HG03460 (cell line): ENCODE measurements around the gene PMEL.

ENCODE experiments used
- ATAC-seq: cut with Tn5 transposase; IDR thresholded peaks from one replicate; pipeline ENCODE4 v1.9.1; 2021; ENCODE audit not compliant: unreplicated experiment

PMEL gene

DNA sequence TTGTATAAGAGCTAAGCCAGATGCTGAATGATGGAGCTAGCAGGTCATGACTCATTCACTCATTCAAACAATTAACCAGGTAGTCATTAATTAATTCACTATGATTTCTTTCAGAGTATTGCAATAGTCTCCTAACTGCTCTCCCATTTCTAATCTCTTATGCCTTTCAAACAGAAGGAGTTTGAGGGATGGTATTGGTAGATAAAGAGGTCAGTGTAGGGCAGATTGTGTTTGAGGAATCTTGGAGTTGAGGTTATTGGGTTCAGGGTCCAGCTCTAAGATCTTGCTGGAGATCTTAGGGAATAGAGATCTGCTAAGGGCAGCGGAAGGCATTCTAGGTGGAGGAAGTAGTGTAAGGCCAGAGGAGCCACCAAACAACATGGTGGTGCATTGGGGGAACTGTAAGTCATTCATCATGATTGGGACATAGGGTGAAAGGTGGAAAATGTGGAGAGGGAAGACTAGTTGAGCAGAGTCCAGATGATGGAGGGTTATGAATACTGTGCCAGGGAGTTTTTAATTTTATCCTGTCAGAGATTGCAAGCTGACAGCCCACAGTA lies 23.2 kb downstream of the PMEL start:
- ATAC-seq = no peak

DNA sequence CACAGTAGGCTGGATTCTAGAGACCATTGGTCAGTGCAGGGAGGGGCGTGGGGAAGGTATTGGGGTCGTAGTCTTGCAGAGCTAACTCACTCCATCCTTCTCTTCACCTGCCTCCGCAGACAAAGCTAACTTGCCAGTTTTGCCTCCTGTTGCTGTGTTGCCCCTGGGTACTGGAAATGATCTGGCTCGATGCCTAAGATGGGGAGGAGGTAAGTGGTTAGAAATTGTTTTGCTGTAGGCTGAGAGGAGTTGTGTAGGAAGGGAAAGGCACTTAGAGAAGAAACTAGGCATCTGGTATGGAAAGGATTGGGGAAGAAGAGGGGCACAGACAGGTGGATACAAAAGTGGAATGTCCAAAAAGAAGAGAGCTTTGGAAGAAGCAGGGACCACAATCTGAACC lies 23.8 kb downstream of the PMEL start:
- ATAC-seq = no peak

DNA sequence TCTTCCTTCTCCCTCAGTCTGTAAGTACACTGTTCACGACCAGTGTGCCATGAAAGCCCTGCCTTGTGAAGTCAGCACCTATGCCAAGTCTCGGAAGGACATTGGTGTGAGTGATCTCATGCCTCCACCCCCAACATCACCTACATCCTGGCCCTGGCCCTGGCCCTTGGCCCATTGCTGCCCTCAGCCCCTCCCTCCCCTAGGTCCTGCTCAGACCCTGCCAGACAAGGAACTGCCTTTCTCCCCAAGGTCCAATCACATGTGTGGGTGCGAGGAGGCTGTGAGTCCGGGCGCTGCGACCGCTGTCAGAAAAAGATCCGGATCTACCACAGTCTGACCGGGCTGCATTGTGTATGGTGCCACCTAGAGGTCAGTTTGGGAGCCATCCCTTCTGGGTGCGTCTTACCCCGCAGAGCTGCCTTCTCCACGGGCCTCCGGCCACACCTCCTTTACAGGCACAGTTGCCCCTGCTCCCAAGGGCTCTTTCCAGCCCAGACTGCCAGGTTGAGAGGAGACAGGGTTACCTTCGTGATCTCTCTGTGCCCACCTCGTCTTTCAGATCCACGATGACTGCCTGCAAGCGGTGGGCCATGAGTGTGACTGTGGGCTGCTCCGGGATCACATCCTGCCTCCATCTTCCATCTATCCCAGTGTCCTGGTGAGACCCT lies 25.6 kb downstream of the PMEL start:
- peak; percentile 97 for ATAC-seq

DNA sequence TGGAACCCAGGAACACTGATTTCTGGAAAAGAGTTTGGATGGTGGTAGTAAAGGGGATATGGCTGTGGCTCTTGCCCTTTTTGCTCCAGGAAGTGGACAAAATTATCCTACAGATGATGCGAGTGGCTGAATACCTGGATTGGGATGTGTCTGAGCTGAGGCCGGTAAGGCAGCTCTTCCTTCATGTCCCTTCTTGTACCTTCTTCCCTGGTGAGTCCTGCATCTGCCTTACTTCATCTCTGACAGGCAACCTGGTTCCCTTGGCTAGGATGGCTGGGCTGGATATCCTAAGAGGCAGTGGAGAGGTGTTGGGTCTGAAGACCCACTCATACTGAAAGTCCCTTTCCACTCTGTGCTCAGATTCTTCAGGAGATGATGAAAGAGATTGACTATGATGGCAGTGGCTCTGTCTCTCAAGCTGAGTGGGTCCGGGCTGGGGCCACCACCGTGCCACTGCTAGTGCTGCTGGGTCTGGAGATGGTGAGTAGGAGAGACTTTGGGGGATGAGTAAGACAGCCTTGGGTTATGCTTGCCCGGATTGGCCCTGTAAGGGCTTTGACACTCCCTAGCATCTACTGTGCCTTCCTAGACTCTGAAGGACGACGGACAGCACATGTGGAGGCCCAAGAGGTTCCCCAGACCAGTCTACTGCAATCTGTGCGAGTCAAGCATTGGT lies 26.9 kb downstream of the PMEL start:
- ATAC-seq = no peak

DNA sequence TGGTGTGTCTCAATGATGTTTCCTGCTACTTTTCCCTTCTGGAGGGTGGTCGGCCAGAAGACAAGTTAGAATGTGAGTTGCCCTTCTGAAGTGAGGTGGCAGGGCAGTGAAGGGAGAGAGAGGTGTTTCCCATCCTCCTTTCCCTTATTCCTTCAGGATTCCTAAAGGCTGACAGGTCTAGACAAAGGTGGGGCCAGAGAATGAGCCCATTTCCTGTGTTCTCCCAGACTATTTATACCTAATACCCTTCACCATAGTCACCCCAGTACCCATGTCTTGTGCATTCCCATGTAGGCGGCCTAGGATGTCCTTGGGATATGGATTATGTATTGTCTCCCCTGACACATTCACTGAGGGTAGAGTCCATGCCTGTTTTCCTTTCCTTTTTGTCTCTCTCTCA lies 27.9 kb downstream of the PMEL start:
- ATAC-seq = no peak

DNA sequence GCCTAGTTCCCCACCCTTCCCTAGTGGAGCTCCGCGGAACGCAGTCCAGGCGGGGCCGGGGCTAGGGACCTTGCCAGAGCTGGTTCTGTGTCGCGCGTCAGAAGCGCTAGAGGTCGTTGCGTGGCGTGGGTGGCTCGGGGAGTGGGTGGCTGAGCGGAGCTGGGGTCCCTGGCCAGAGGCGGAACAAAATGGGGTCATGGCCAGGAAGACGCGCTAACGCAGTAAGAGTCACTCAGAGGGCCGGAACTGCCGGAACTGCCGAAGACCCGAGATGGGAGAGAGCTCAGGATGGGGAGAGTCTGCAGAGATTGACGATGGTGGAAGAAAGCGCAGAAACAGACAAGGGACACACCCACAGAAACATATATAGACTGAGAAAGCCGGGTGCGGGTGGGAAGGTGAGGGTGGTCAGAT lies 30.1 kb downstream of the PMEL start:
- no peak for ATAC-seq

DNA sequence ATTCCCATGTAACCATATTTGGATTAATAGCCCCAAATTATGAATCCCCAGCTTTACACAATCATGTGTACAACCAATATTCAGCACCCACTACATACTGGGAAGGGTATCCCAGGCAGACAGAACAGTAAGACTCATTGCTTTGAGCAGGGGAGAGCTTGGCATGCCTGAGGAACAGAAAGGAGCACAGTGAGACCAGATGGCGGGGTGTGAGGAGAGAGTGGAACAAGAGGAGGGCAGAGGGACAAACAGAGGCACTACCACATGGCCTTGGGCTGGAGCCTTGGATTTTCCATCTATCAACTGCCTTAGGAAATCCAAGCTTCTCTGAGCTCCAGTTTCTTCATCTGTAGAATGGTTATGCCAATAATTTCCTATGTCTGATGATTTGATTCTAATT lies 31.1 kb downstream of the PMEL start:
- ATAC-seq = no peak

DNA sequence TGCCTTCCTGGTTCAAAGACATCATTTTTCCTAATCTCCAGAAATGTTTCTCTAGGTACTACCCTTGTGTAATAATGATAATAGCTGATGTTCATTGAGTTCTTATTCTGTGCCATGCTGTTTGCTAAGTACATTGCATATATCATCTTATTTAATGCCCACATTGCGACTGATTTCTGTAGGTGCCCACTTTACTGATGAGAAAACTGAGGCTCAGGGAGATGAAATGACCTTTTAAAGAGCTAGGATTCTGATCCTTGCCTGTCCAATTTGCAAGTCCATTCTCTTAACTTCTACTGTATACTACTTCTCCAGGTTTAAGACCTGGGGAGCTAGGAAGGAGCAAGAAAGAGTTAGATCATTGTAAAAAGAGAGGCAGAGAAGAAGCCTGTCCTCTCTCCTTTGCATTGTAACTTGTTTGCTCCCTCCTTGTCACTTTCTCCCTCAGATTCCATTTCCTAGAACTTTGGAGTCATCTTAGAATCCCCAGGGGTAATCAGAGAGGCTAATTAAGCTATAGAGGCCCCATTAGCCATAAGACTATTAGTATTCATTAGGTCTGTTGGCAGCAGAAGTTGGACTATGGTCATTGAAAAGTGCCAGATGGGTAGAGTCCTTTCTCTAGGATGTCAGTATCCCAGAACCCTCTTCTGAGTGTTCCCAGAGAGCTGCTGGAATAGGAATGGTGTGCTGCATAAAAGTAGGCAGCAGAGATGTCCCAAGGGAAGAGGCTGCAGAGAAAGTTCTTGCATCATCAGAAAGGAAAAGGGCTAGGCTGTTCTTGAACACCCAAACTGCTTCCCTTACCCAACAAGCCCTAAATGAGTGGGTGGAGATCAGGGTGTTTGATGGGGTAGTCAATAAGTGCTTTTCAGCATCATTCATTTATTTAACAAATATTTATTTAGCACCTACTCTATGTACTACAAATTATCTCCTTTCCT lies 31.8 kb downstream of the PMEL start:
- ATAC-seq = no peak

DNA sequence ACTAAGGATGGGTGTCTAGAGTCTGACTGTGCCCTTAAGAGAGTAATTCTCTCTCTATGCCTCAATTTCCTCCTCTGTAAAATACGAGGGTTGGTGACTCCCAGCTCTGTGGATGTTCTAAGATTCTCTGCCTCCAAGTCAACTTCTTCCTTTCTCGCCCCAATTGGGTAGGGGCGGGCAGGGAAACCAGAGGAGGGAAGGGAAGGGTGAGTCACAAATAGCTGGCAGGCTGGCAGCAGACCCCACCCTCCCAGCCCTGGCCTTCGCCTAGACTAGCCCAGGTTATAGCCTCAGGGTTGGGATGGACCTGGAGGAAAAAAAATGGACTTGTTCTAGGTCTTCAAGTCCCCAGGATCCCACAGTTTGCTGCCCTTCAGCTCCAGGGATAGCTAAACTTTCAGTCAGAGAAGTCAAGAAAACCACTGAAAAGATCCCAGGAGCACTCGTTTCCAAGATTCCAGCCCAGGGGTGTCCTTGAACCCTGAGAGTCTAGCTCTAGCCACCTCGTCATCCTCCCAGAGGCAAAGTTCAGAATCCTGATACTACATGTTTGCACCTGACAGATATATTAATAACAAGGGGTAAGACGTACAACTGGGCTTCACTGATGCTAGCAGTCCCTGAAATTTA lies 32.6 kb downstream of the PMEL start:
- ATAC-seq = no peak

DNA sequence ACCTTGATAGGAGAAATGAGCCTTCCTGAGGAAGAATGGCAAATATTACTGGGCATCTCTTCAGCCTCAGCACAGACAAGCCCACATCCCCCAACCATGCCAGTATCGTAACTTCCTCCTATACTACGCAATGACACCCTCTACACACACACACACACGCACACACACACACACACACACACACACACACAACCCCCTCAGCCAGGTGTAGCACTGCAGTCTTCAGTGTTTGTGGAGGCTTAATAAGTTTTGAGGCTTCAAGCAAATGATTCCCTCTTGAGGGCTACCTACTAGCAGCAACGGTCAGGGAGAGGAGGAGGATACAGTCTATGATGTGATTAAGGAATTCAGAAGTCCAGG lies 33.3 kb downstream of the PMEL start:
- ATAC-seq = no peak

DNA sequence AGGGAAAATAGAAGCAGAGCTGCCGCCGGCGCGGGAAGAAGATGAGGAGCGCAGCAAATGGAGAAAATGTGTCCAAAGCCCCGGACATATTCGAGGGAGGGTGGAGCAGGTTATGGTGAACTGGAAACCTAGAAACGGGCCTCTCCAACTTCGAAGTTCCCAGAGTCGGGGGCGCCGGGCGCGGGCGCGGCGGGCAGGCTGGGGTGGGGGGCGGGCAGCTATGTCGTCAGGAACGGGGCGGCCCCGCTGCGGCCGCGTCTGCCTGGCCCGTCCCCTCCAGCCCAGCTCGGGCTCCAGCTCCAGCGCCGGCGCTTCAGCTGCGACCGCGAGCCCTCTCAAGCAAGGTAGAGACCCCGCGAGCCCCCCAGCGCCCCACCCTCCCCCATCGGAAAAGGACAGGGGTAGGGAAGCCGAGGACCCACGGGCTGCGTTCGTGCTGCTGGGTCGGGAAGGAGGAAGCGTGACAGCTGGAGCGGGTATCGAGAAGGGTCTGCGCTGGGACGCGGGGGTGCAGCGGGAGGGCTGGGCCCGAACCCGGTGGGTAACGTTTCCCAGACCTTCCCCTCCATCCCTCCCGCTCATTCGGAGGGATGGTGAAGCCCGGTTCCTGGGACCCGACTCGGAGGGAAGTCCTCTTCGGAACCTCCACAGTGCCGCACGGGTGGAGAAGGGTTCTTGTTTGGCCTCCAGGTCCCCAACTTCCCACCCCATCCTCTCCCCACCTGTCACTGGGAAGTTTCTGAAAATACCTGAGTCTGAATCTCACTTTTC lies 33.9 kb downstream of the PMEL start:
- ATAC-seq = no peak

DNA sequence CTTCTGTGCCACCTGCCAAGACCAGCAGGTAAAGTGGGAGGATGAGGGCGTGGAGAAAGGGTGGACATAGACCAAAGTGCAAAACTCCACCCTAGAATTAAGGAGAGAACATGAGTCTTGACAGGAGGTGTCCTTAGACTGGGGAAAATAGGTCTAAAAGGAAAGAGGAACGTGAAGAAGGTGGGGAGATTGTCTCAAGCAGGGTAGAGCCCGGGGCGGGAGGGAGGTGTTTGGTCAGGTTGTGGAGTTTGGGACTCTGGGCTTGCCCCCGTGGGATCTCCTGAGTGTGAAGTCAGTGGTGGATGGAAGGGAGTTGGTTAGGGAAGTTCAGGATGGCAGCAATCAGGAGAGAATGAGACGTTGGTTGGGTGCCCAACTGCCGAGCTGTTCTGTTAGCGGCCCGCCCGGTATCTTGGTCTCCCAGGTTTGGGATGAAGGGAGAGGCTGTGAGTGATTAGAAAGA lies 34.5 kb downstream of the PMEL start:
- ATAC-seq = no peak

DNA sequence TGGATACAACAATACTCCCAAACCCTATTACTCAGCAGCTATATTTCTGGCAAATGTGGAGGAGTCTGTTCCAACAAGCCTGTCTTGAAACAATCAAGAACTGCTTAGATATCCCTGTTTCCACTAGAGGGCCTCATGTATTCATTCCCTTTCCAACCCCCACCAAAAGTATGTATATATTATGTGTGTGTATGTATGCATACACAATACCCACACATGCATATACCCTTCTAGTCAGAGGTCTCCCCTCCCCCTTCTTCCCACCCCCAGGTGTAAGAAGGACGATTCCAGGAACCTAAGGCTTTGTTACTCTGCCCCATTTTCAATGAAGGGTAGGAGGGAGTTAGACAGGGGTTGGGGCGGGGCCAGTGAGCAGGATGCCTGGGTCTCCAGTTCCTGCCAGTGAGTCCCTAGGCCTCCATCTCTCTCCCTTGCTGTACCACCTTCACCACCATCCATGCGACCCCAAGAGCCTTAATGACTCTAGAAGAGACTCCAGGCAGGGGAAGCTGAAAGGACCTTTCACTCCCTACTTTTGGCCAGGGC lies 35.0 kb downstream of the PMEL start, which contains the start of gene DGKA:
Gene DGKA, plus strand, starts transcription at position 392 of the 546 bp plus-strand sequence. CDS start 5,342 bp downstream, outside the sequence.
- ATAC-seq = no peak

DNA sequence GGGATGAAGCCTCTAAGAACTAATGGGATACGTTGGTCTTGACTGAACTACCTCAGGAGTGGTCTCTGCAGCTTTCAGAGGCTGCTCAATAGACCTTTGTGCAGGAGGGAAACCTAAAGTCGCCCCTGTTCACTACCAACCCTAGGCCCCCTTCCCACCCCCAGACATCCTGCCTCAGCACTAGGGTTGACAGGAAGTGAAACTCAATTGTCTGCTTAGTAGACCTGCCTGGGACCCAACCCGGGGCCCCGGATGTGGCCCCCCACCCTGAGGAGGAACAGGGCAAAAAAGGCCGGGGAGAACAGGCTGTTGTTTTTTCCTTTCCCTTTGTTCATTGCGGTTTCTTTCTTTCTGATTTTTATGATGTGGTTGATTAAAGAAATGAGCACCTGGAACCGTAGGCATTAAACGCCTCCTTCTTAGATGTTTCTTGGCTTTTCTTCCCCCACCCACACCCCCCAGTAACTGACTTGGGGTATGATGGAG lies 36.5 kb downstream of the PMEL start:
- ATAC-seq = peak; percentile 43

DNA sequence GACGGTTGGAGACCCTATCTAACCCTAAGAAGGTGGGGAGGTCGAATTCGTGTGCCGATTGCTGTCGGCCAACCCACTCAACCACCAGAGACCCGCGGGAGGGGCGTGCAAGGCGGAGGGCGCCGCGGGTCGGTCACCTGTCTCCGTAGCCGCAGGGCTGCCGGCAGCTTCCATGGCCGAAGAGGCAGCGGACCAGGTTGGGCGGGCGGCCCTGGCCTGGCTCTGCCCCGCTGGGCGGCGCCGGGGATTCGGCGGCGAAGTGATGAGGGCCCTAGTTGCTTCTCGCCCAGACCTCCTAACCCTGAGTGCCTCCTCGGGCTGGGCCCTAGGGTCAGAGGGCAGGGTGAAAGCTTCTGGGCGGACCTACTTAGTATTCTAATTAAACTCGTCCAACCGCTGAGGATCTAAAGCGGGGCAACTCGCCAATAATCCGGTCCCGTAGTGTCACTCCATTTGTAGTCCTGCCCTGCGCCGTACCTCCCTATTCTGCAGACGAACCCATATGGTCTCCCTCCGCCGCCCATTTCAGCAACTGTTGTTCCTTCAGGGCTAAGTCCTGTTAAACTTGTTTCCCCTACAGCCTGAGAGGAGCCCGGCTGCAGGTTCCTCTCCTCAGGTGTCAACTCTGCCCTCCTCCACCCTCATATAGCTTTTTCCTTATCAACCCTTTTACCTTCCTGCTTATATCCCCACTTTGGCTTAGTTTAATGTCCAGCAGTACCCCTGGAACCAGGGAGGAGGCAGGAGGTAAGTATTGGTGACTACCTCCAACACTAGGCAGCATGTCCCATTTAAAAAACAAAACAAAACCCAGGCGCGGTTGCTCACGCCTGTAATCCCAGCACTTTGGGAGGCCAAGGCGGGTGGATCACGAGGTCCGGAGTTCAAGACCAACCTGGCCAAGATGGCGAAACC lies 38.0 kb downstream of the PMEL start, which contains the start of gene PYM1:
Gene PYM1, minus strand, starts transcription at position 307 of the 915 bp plus-strand sequence. Its CDS starts 133 bp downstream, at position 174.
- peak; percentile 26 for ATAC-seq

DNA sequence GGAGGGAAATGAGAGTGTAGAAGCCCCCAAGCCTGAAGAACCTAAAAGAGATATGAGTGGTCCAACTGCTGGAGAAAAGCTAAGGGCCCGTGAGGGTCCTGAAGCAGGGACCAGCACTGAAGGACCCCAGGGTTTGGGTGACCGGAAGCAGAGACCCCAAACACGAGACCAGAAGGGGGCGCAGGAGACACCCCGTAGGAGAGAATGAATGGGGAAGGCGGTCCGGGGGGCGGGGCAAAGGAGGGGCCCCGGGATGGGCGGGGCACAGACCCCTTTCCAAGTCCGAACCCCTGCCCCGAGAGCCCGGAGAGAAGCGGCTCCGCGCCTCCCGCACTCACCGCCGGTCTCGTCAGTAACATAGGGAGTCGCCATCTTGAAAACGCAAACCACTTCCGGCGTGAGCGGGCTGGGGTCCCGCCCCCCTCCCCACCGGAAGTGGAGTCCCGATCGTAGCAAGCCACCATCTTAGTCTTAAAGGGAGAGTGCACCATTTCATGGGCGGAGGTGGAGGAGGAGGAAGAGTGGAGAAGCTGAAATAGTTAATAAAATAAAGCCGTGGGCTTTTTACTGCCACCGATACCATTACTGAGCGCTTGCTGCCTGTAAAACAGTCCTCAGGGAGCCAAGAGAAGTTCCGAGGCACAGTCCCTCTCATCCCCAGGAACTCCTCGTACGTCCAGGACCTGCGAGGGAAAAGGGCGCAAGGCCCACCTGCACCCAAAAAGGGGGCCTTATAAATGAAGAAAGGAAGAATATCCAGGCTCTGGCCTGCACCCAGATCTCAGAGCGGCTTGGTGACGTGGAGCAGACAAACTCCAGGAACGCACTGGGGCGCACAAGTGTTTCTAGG lies 38.9 kb downstream of the PMEL start:
- ATAC-seq = peak; percentile 44
